WI38 (cell line): ENCODE results near the gene RFC2.

ENCODE experiments used
- H3K4me3 ChIP-seq: 2 replicates; pipeline ENCODE4 v1.5.1; 2011; ENCODE audit warnings: low read depth, mild to moderate bottlenecking, control low read depth, low read length
- CTCF ChIP-seq: IDR thresholded peaks from 2 replicates; pipeline ENCODE4 v1.5.1; 2012; ENCODE audit warnings: low read depth, mild to moderate bottlenecking, control low read depth, low read length

The RFC2 gene

DNA sequence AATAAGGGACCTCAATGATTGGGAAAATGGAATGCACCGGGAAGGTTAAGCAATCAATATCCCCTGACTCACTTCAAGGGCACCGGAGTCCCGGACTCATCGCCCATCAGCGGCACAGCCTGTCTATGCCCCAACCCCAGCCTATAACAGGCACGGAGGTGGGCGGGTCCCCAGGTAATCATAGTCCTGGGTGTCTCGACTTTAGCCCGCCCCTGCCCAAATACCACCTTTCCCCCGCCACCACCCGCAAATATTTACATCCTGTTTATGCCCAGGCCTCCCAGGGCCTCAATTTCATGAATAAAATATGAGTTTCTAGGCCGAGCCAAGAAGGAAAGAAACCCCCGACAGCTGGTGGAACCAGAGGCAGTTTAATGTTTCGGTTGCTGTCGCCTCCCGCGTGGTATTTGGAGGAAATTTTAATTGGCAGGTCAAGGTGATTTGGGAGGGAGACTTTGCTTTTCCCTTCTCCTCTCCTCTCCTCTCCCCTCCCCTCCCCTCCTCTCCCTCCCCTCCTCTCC lies 15.6 kb upstream of the RFC2 start:
- no peak for TF ChIP-seq CTCF
- peak overlapping the region; percentile 44 for H3K4me3 ChIP-seq

DNA sequence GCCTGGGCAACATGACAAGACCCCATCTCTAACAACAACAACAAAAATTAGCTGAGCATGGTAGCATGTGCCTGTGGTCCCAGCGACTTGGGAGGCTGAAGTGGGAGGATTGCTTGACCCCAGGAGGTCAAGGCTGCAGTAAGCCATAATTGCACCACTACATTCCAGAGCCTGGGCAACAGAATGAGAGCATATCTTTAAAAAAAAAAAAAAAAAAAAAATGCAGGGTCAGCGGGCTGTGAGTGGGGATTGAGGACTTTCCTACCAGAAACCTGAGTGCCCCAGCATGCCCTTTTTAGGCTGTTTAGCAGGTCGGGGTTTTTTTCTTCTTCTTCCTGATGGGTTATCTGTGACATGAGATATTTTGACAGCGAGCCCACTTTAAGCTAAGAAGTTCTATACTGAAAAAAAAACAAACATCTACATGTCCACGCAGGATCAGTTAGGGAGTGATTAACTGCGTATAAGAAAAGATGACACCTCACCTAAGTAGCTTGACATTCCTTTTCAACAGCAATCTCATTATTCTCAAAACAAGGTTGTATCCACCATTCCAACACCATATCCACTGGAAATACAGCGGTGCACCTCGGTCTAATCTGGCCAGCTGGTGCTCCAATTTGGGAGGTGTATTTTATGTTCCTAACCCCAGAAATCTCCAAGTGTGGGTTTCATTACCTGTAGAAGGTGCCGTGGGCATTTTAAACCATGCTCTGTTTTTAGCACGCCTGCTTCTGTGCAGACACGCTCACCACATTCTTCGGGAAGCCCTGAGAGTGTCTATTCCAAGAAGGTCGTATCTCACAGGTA lies 13.8 kb upstream of the RFC2 start:
- TF ChIP-seq CTCF = no peak
- no peak overlapping the region for H3K4me3 ChIP-seq

GRCh38 chr7:74266191-74266963 lies 12.2 kb upstream of the RFC2 start:
- no peak for TF ChIP-seq CTCF
- no peak overlapping the region for H3K4me3 ChIP-seq

DNA sequence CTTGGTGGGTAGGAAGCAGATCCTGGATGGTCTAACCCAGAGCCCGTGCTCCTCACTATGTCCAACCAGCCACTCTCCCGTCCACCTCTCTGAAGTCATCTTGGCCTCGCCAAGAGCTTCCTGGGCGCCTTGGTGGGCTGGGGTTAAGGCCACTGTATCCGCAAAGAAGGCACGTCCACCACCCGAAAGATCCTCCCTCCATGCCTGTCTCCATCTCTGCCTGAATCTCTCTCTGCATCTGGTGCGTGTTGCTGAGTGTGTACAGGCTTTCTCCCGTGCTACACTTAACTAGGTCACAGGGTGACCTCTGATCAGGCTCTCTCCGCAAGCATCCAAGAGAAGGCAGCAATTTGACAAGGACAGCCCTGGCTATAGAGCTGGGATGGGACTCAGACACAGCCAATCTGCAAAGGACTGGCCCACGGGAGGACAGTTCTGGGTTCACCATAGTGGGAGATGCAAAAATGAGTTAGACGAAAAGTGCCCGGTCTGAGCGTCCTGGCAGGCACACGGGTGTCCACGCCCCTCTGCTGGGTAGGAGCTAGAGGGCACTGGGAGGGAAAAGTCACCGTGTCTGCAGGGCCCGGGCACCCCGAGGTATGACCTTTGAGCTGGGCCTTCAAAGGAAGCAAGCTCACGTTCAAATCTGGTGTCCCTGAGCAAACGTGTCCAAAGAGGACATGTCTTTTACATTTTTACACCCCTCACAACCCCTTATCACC lies 9.4 kb upstream of the RFC2 start:
- no peak for TF ChIP-seq CTCF
- no peak overlapping the region for H3K4me3 ChIP-seq

DNA sequence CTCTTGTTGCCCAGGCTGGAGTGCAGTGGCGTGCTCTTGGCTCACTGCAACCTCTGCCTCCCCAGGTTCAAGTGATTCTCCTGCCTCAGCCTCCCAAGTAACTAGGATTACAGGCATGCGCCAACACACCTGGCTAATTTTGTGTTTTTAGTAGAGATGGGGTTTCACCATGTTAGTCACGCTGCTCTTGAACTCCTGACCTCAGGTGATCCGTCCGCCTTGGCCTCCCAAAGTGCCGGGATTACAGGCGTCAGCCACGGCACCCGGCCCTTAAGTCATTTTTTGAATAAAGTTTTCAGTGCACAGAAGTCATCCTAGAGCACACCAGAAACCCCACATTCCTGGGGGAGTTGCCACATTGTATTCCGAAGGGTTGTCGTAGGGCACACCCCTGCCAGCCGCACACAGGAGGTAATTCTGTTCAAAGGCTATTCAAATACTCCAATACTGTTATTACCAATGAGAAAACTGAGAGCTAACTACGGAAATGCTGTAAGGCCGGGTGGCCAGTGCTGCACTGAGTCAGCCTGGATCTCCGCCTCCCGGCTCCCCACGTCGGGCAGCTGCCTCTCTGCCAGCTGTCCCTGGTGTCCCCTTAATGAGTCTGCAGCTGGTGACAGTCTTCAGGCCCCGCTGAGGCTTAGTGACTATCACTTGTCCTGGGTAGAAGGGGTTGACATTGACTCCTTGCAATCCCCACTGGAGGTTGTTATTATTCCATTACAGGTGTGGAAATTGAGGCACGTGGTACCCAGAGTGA lies 8.6 kb upstream of the RFC2 start:
- no peak overlapping the region for H3K4me3 ChIP-seq
- no peak for TF ChIP-seq CTCF

DNA sequence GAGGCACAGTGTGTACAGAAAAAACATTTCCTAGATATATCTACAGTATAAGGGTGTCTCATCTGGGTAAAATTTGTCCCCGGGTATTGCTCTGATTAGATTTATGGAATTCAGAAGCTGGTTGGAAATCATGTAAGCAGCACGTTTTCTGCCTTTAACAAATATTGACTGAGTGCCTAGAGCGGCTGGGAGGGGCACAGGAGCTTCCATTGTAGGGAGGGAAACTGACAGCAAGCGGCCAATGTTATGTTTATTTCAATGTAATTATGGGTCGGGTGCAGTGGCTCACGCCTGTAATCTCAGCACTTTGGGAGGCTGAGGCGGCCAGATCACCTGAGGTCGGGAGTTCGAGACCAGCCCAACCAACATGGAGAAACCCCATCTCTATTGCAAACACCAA lies 4.4 kb upstream of the RFC2 start:
- TF ChIP-seq CTCF = no peak
- H3K4me3 ChIP-seq = no peak overlapping the region
